COLO668 (cell line): ENCODE data around the gene NPM3.

Experiments
- DNase-seq: peaks from one replicate; lab custom pipeline; 2025; ENCODE audit not compliant: unreplicated experiment; lab: John Stamatoyannopoulos, UW

The NPM3 gene

DNA sequence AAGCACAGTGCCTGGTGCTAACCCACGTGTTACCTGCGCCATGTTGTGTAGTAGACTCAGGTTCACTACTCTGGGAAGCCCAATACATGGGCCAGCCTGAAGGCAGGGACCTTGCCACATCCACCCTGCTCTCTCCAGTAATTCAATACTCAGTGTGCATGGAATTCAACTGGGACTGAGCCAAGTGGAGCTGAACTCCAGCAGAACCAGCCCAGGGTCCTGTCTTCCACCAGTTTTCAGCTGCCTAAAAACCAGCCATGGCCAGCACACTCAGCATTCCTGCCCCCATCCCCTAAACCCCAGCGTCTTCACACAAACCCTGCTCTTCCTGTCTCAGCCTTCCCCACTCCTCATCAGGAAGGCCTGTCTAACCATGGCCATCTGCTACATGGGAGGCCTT lies 22.7 kb downstream of the NPM3 start:
- DNase-seq = no peak

DNA sequence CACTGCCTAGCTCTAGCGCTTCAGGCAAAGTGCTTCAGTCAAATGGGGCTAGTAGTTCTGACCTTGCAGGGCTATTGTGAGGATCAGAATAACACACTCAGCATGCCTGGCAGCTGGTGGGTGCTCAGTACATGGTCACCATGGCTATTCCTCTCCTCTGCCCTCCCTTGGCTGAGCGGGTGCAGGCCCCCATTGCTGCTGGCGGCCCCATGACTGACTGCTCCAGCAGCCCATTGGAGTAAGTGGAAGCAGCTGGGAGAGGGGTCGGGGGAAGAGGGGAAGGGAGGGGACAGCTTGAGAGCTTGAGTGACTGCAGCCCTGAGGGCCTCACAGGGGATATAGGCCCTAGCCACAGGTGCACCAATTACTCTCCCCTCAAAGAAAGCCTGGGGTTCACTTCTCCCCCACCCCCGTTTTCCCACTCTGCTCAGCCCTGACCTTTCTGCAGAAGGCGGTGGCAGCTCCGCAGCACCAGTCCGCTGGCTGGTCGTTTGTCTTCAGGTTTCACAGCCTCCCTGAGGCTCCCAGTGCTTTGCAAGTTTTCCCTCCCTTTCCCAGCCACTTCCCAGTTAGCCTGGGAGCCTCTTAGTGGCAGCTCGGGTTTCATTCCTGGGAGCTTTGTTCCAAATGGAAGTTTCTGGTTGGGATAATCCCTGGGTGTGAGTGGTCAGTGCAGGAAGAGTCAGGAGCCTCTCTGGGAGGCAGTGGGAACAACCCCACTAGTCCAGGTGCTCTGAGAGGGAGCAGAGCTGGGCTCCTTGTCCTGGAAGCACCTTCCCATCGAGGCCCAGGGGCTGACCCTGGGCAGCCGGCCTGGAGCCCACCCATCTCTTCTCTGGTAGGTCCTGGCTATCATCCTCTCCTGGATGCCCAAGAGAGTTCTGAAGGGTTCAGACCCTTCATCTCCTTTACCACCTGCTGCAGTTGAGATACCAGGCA lies 23.7 kb downstream of the NPM3 start:
- no peak for DNase-seq

DNA sequence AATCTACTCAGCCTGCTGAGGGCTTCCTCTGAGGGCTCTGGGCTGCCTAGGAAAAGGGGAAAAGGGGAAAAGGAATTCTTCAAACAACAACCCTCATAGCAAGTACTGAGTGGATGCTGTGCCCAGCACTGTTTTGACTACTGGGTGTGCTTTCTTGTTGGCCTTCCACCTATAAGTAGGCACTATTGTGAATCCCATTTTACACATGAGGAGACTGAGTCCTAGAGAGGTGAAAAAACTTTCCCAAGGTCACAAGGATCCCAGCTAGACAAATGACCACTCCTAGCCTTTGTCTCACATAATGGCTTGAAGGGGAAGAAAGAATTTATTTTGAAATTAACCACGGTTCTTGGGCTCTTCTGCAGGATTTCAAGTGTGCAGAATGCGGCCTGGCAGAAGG lies 24.4 kb downstream of the NPM3 start:
- DNase-seq = no peak

DNA sequence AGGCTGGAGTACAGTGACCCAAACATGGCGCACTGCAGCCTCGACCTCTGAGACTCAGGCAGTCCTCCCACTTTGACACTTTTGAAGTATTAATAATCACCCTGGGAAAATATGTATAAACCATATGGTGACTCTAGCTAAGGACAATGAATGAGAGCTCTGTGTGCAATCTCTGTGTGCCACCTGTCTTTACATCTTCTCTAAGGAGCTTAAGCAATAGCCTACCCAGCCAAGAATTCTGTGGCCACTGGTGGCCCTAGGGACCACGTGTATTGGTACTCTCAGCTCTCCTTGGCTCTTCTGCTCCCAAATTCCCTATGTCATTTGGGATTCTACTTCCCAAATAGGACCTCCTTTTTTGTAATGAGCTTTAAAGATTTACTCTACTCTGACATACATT lies 31.0 kb downstream of the NPM3 start:
- no peak for DNase-seq

DNA sequence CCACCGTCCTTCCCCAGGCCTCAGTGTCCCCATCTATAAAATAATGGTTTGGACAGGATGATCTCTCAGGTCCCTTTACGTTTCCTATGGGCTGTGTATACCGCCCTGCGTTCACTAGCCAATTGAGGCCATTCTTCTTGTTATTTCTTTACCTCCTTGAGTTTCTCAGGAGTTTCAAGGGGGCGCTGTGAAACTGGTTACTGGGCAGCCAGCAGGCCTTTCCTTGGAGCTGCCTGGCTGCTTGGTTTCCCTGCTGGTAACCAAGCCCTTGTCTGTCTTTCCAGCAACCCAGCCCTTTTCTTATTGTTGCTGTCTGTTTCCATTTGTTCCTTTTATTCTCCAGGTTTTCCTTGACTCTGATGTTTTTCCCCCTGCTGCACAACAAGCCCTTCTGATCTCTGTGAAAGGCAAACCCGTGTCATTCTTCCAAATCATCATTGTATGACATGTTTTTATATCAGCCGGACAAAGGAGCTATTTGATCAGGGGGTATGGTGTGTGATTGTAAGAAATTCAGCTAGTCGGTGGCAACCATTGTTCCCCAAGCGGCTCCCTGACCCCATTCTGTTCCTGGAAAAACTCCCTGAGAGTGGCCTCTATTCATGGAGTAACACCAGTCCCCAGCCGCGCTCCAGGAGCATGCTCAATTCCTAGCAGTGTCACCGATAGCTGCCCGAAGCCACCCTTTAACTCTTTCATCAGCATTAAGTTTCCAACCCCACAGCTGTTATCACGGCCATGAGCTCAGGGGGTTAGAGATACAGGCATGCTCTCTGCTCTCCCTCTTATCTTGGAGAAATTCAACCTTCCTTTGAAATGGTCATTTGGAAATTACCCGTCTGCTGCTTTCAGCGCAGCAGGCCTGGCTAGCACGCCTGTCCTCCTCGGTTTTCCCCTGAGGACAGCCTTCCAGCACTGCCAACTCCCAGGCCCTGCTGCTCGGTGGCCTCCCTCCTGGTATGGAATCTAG lies 33.9 kb downstream of the NPM3 start:
- DNase-seq = no peak

GRCh38 chr10:101748496-101748895 lies 34.8 kb downstream of the NPM3 start:
- no peak for DNase-seq

GRCh38 chr10:101745074-101745696 lies 38.1 kb downstream of the NPM3 start:
- no peak for DNase-seq

DNA sequence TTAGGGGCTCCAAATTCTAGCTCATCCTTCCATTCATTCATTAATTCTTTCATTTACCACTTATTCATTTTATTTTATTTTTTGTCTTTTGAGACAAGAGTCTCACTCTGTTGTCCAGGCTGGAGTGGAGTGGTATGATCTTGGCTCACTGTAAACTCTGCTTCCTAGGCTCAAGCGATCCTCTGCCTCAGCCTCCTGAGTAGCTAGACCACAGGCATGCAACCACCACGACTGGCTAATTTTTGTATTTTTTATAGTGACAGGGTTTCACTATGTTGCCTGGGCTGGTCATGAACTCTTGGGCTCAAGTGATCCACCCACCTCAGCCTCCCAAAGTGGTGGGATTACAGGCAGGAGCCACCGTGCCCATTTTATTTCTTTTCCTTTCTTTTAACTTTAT lies 39.0 kb downstream of the NPM3 start:
- DNase-seq = no peak

DNA sequence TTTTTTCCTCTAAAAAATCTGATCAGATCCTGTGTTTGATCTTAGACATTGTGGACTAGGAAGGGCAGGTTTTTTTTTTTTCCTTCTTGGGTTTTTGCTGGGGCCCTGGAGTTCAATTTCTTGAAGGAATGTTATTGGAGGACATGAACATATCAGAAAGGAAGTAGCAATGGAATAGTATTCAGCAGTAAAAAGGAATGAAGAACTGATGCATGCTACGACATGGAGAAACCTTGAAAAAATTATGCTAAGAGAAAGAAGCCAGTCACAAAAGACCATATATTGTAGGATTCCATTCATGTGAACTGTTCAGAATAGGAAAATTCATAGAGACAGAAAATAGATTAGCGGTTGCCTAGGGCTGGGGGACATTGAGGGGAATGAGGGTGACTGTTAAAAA lies 41.3 kb downstream of the NPM3 start:
- no peak for DNase-seq

GRCh38 chr10:101736666-101737065 lies 46.6 kb downstream of the NPM3 start:
- DNase-seq = no peak

- DNase-seq = no peak
Measured at GRCh38 chr10:101732096-101732495, 51.1 kb downstream of the NPM3 start.
